PC-3 (cell line): ENCODE data around the gene VPS36. TPM values are rescaled to one million over a fixed set of nuclear protein-coding genes. Genes with fewer than 3 reads are reported as not detected.

Experiments used
- ATAC-seq: fragments of 200-7000 bp; cut with Tn5 transposase; 2 replicates; pipeline ENCODE4 v1.9.1; 2020; ENCODE audit warnings: mild to moderate bottlenecking, moderate library complexity
- BruUV-seq: library from RNA; stranded (reverse); fragments of 400-500 nt; replicated peaks from 2 replicates; lab custom pipeline; 2021; lab: Mats Ljungman, UMichigan
- CTCF ChIA-PET: fragments of 300-600 bp; sonication (Branson Sonifier 250); formaldehyde crosslinking; loops from one replicate; lab custom pipeline; 2022; ENCODE audit warnings: antibody characterized with exemption; lab: Charles Lee
- POLR2A ChIA-PET: fragments of 300-600 bp; sonication (Branson Sonifier 250); formaldehyde crosslinking; loops from one replicate; lab custom pipeline; 2022; ENCODE audit warnings: antibody characterized with exemption; ENCODE audit not compliant: unreplicated experiment; lab: Charles Lee
- DNase-seq: peaks from one replicate; pipeline ENCODE4 v3.0.0-alpha.2; 2015
- H2AFZ ChIP-seq: fragments of 300-600 bp; sonication (generic); 2 replicates; pipeline ENCODE4 v1.6.0; 2016; ENCODE audit warnings: antibody characterized with exemption, low read length
- H3F3A ChIP-seq: fragments of 300-600 bp; sonication (generic); one replicate; pipeline ENCODE4 v1.6.0; 2017; ENCODE audit warnings: antibody characterized with exemption, low read length, control low read depth, mild to moderate bottlenecking; ENCODE audit not compliant: unreplicated experiment
- H3K27ac ChIP-seq: fragments of 300-600 bp; sonication (generic); 2 replicates; pipeline ENCODE4 v1.5.1; 2016; ENCODE audit warnings: mild to moderate bottlenecking, low read length
- H3K27me3 ChIP-seq: fragments of 300-600 bp; sonication (generic); 2 replicates; pipeline ENCODE4 v1.6.1; 2016; ENCODE audit warnings: low read length, mixed read lengths
- H3K36me3 ChIP-seq: fragments of 300-600 bp; sonication (generic); 2 replicates; pipeline ENCODE4 v1.6.1; 2016; ENCODE audit warnings: low read depth, mixed run types, low read length, mixed read lengths
- H3K4me1 ChIP-seq: fragments of 300-600 bp; sonication (generic); 2 replicates; pipeline ENCODE4 v1.5.1; 2016; ENCODE audit warnings: low read length; ENCODE audit not compliant: insufficient read depth
- H3K4me2 ChIP-seq: fragments of 300-600 bp; sonication (generic); 2 replicates; pipeline ENCODE4 v1.6.0; 2016; ENCODE audit warnings: low read length
- H3K4me3 ChIP-seq: fragments of 300-600 bp; sonication (generic); 2 replicates; pipeline ENCODE4 v1.5.1; 2016; ENCODE audit warnings: mild to moderate bottlenecking, low read length, mixed read lengths
- H3K79me2 ChIP-seq: fragments of 300-600 bp; sonication (generic); 2 replicates; pipeline ENCODE4 v1.6.1; 2017; ENCODE audit warnings: low read length, mixed read lengths
- H3K9ac ChIP-seq: fragments of 300-600 bp; sonication (generic); 2 replicates; pipeline ENCODE4 v1.6.0; 2016; ENCODE audit warnings: mild to moderate bottlenecking, low read length
- H3K9me2 ChIP-seq: fragments of 300-600 bp; sonication (generic); replicated peaks from 2 replicates; pipeline ENCODE4 v1.6.1; 2016; ENCODE audit warnings: mixed run types, low read length, mixed read lengths
- H3K9me3 ChIP-seq: fragments of 300-600 bp; sonication (generic); 2 replicates; pipeline ENCODE4 v1.6.1; 2016; ENCODE audit warnings: low read length, mixed read lengths
- H4K20me1 ChIP-seq: fragments of 300-600 bp; sonication (generic); 2 replicates; pipeline ENCODE4 v1.6.1; 2016; ENCODE audit warnings: low read length, mixed read lengths
- CTCF ChIP-seq: fragments of 300-600 bp; sonication (generic); conservative IDR thresholded peaks from 2 replicates; pipeline ENCODE4 v1.5.1; 2017; ENCODE audit warnings: antibody characterized with exemption, low read depth, mild to moderate bottlenecking, low read length
- EZH2 ChIP-seq: fragments of 300-600 bp; sonication (generic); IDR thresholded peaks from one replicate; pipeline ENCODE4 v1.6.1; 2017; ENCODE audit warnings: antibody characterized with exemption, mild to moderate bottlenecking, low read length; ENCODE audit not compliant: unreplicated experiment
- EZH2phosphoT487 ChIP-seq: fragments of 300-600 bp; sonication (generic); IDR thresholded peaks from 2 replicates; pipeline ENCODE4 v1.6.1; 2018; ENCODE audit warnings: mild to moderate bottlenecking, antibody characterized with exemption, low read length, borderline replicate concordance
- intact Hi-C: fragments of 100-400 bp; cut with micrococcal nuclease; formaldehyde crosslinking; loops from 2 replicates; pipeline ENCODE4 v1.9.0; 2023
- total RNA-seq: library from RNA; depleted of rRNA; stranded (reverse); fragments of >200 nt; gene quantifications from 2 replicates; pipeline ENCODE4 v1.2.3, GENCODE V29; 2014

The VPS36 gene
- total RNA-seq, 1 experiment from 2014 or later: 10.1 TPM

GRCh38 chr13:52387721-52388120, 62.7 kb downstream of the VPS36 start:
- intact Hi-C loops: no loop called here
- CTCF ChIA-PET: no interaction called here

GRCh38 chr13:52385870-52386269, 64.6 kb downstream of the VPS36 start:
- Histone ChIP-seq H4K20me1 (no peaks in the 10 kb centered on the region), H3K9ac (no peak overlapping the region), H3K27me3 (no peaks in the 10 kb centered on the region), H3K4me1 (no peaks in the 10 kb centered on the region), H3K36me3 (no peaks in the 10 kb centered on the region), H3F3A (no peaks in the 10 kb centered on the region), H3K4me2 (no peak overlapping the region), H3K4me3 (no peak overlapping the region), H2AFZ (no peak overlapping the region), H3K9me2 (no peaks in the 10 kb centered on the region), H3K9me3 (no peaks in the 10 kb centered on the region), H3K79me2 (no peaks in the 10 kb centered on the region), H3K27ac (no peak overlapping the region)
- no TSS peak for BruUV-seq
- ATAC-seq (no peak), DNase-seq (no peak)
- TF ChIP-seq CTCF (no peak), EZH2phosphoT487 (no peak), EZH2 (no peak)
- POLR2A ChIA-PET: no interaction called here
- CTCF ChIA-PET: no interaction called here
- intact Hi-C loops: no loop called here

More at GRCh38 chr13:52387721-52388120, 62.7 kb downstream of the VPS36 start:
- POLR2A ChIA-PET: no interaction called here
- no peaks in the 10 kb centered on the region for H3K27me3 ChIP-seq
- no TSS peak for BruUV-seq
- H3K4me3 ChIP-seq: no peak overlapping the region
- H3F3A ChIP-seq: no peaks in the 10 kb centered on the region
- TF ChIP-seq EZH2: no peak
- no peak for TF ChIP-seq CTCF
- no peak for TF ChIP-seq EZH2phosphoT487
- no peaks in the 10 kb centered on the region for H3K9me3 ChIP-seq
- H3K79me2 ChIP-seq: no peaks in the 10 kb centered on the region
- no peak overlapping the region for H3K4me2 ChIP-seq
- no peak overlapping the region for H2AFZ ChIP-seq
- H3K4me1 ChIP-seq: peaks cover 4% of the 10 kb centered on the region; the same call in 1 of the 2 replicates
- H3K9ac ChIP-seq: no peak overlapping the region
- ATAC-seq (no peak), DNase-seq (no peak)
- H4K20me1 ChIP-seq: no peaks in the 10 kb centered on the region
- no peaks in the 10 kb centered on the region for H3K9me2 ChIP-seq
- no peaks in the 10 kb centered on the region for H3K36me3 ChIP-seq
- H3K27ac ChIP-seq: no peak overlapping the region

GRCh38 chr13:52383366-52383765, 67.1 kb downstream of the VPS36 start:
- ChIA-PET CTCF (no interaction called here), POLR2A (no interaction called here)
- Histone ChIP-seq H3K9ac (no peak overlapping the region), H3K79me2 (no peaks in the 10 kb centered on the region), H3K36me3 (no peaks in the 10 kb centered on the region), H3K9me2 (no peaks in the 10 kb centered on the region), H2AFZ (no peak overlapping the region), H3K9me3 (no peaks in the 10 kb centered on the region), H3K4me2 (no peak overlapping the region), H3F3A (no peaks in the 10 kb centered on the region), H3K4me1 (no peaks in the 10 kb centered on the region), H4K20me1 (no peaks in the 10 kb centered on the region), H3K27me3 (no peaks in the 10 kb centered on the region), H3K27ac (no peak overlapping the region), H3K4me3 (no peak overlapping the region)
- TF ChIP-seq EZH2 (no peak), EZH2phosphoT487 (no peak), CTCF (no peak)
- intact Hi-C loops: no loop called here
- no TSS peak for BruUV-seq
- DNase-seq (no peak), ATAC-seq (no peak; the same call in 1 of the 2 replicates)
